Activated CD4-positive, alpha-beta T cell treated with anti-CD3 and anti-CD28 coated beads, Interleukin-2, Interleukin-4, amounts not matched to agents 100 ng/mL and 50 ng/mL, durations not matched to agents 16 hours and 8 hours (primary cell): ENCODE measurements around the gene PTCD1.
"Not testable (repeated sequence)": the region's sequence is repeated elsewhere in the genome, so short reads cannot be mapped to it uniquely, and the experiment has no call there.

ENCODE experiments used
- DNase-seq: peaks from one replicate; pipeline ENCODE4 v3.0.0-alpha.2; 2020; ENCODE audit warnings: low spot score

PTCD1 gene

GRCh38 chr7:99451936-99452335, 13.3 kb upstream of the PTCD1 start:
- DNase-seq = no peak

- DNase-seq = no peak
Measured at GRCh38 chr7:99449326-99449725, 10.7 kb upstream of the PTCD1 start.

GRCh38 chr7:99448855-99449254, 10.3 kb upstream of the PTCD1 start:
- no peak for DNase-seq

- no peak for DNase-seq
Measured at GRCh38 chr7:99447943-99448342, 9.3 kb upstream of the PTCD1 start.

- no peak for DNase-seq
Measured at GRCh38 chr7:99446096-99446495, 7.5 kb upstream of the PTCD1 start.

- no peak for DNase-seq
Measured at GRCh38 chr7:99440195-99440594, 1.6 kb upstream of the PTCD1 start.

- no peak for DNase-seq
Measured at GRCh38 chr7:99437946-99438572, 539 bp downstream of the PTCD1 start.

GRCh38 chr7:99433158-99433557, 5.4 kb downstream of the PTCD1 start:
- DNase-seq = no peak

- not testable (repeated sequence) for DNase-seq
Measured at GRCh38 chr7:99431756-99432540, 6.7 kb downstream of the PTCD1 start.

- DNase-seq = no peak
Measured at GRCh38 chr7:99429756-99430155, 8.8 kb downstream of the PTCD1 start.

GRCh38 chr7:99428972-99429566, 9.5 kb downstream of the PTCD1 start:
- DNase-seq = no peak

GRCh38 chr7:99424932-99425730, 13.5 kb downstream of the PTCD1 start:
- DNase-seq = no peak

GRCh38 chr7:99422625-99423024, 16.0 kb downstream of the PTCD1 start:
- DNase-seq = no peak

- no peak for DNase-seq
Measured at GRCh38 chr7:99422186-99422585, 16.4 kb downstream of the PTCD1 start.

GRCh38 chr7:99420986-99421385, 17.6 kb downstream of the PTCD1 start:
- DNase-seq = no peak

- no peak for DNase-seq
Measured at GRCh38 chr7:99420213-99420612, 18.4 kb downstream of the PTCD1 start.

GRCh38 chr7:99419323-99420021, 19.1 kb downstream of the PTCD1 start:
- no peak for DNase-seq

GRCh38 chr7:99418260-99418659, 20.3 kb downstream of the PTCD1 start:
- no peak for DNase-seq

GRCh38 chr7:99415513-99416127, 23.0 kb downstream of the PTCD1 start:
- DNase-seq = not testable (repeated sequence)

GRCh38 chr7:99410635-99411034, 28.0 kb downstream of the PTCD1 start:
- no peak for DNase-seq

- no peak for DNase-seq
Measured at GRCh38 chr7:99409806-99410205, 28.8 kb downstream of the PTCD1 start.
